Measurements from ENCODE around the gene TMPRSS6. TPM values are rescaled to one million over a fixed set of nuclear protein-coding genes. Genes with fewer than 3 reads are reported as not detected.

TMPRSS6 gene
- total RNA-seq, 2 experiments from 2014 or later, result 10.7 to 10.9 TPM

Other genes starting within 250 kb of the TMPRSS6 start
- gene NCF4, start 248.7 kb downstream of the TMPRSS6 start, total RNA-seq, result under 1 TPM; 0.37 to 0.50 TPM
- gene CSF2RB, start 196.1 kb downstream of the TMPRSS6 start, total RNA-seq, result under 1 TPM in 1 of 2 experiments, not detected in 1; 0.14 TPM
- under 1 TPM; 0.38 to 0.44 TPM for gene TST, start 90.3 kb downstream of the TMPRSS6 start, total RNA-seq
- gene MPST, start 90.0 kb downstream of the TMPRSS6 start, total RNA-seq, result 1 to 10 TPM; 2.8 to 2.9 TPM
- 10 to 100 TPM; 22.6 to 23.1 TPM for gene KCTD17, start 58.0 kb downstream of the TMPRSS6 start, total RNA-seq
- 100 to 1,000 TPM; 126 to 134 TPM for gene IL2RB, start 40.2 kb upstream of the TMPRSS6 start, total RNA-seq
- gene C1QTNF6, start 78.5 kb upstream of the TMPRSS6 start, total RNA-seq, result 10 to 100 TPM; 13.4 to 13.6 TPM
- 10 to 100 TPM; 28.1 to 28.6 TPM for gene SSTR3, start 102.8 kb upstream of the TMPRSS6 start, total RNA-seq
- 100 to 1,000 TPM; 728 to 759 TPM for gene RAC2, start 134.6 kb upstream of the TMPRSS6 start, total RNA-seq
- gene CYTH4, start 172.8 kb upstream of the TMPRSS6 start, total RNA-seq, result 10 to 100 TPM; 30.5 to 34.0 TPM